Vagina (tissue), 2 donors: Measurements from ENCODE around the gene SUPT4H1.

Experiments
- CTCF ChIP-seq, 3 experiments: fragments of 450-650 bp in 2 of 3; fragments of 200-600 bp in 1 of 3; sonication (generic) in 1 of 3; IDR thresholded peaks; one replicate each; pipeline ENCODE4 v1.5.1; 2017 to 2019; ENCODE audit warnings: antibody characterized with exemption in 3 of 3, mild to moderate bottlenecking in 2 of 3, moderate library complexity in 2 of 3
- POLR2A ChIP-seq, 2 donors: fragments of 450-650 bp; IDR thresholded peaks; one replicate each; pipeline ENCODE4 v1.6.1; 2017; ENCODE audit warnings: antibody characterized with exemption in 2 of 2, mild to moderate bottlenecking in 2 of 2, moderate library complexity in 2 of 2
- POLR2AphosphoS5 ChIP-seq, 2 donors: sonication (generic); formaldehyde crosslinking; IDR thresholded peaks; one replicate each; pipeline ENCODE4 v1.9.0; 2017; ENCODE audit warnings: antibody characterized with exemption in 2 of 2, mild to moderate bottlenecking in 2 of 2, low read depth in 1 of 2; ENCODE audit not compliant: insufficient read depth in 1 of 2

GRCh38 chr17:58333736-58334207 is 18.2 kb downstream of the SUPT4H1 start:
- no peak for TF ChIP-seq CTCF (IDR thresholded peaks at IDR 0.05)
- TF ChIP-seq POLR2A (IDR thresholded peaks at IDR 0.05): no peak
- TF ChIP-seq POLR2AphosphoS5 (IDR thresholded peaks at IDR 0.05; ENCODE audit: insufficient read depth in 1 of 2, low read depth in 1 of 2): no peak
